H9 (cell line): ENCODE measurements around the gene IL36RN. TPM values are rescaled to one million over a fixed set of nuclear protein-coding genes. Genes with fewer than 3 reads are reported as not detected.

Source experiments
- DNase-seq: peaks from one replicate; pipeline ENCODE4 v3.0.0-alpha.2; 2017
- H2AFZ ChIP-seq: one replicate; pipeline ENCODE4 v1.6.1; 2013; ENCODE audit warnings: mild to moderate bottlenecking, low read length, control low read depth, moderate library complexity
- H2AK5ac ChIP-seq: 2 replicates; pipeline ENCODE4 v1.6.1; 2013; ENCODE audit warnings: low read length, control low read depth, mixed read lengths; ENCODE audit not compliant: insufficient read length
- H2BK120ac ChIP-seq: one replicate; pipeline ENCODE4 v1.6.1; 2013; ENCODE audit warnings: low read depth, mild to moderate bottlenecking, low read length, control low read depth, inconsistent platforms; ENCODE audit not compliant: poor library complexity, severe bottlenecking
- H2BK12ac ChIP-seq: 2 replicates; pipeline ENCODE4 v1.6.1; 2013; ENCODE audit warnings: low read length, control low read depth, mixed read lengths, low read depth; ENCODE audit not compliant: insufficient read length
- H2BK15ac ChIP-seq: 2 replicates; pipeline ENCODE4 v1.6.1; 2013; ENCODE audit warnings: low read depth, low read length, control low read depth
- H2BK20ac ChIP-seq: one replicate; pipeline ENCODE4 v1.6.1; 2013; ENCODE audit warnings: low read depth, mild to moderate bottlenecking, low read length, control low read depth, inconsistent platforms; ENCODE audit not compliant: poor library complexity, severe bottlenecking
- H2BK5ac ChIP-seq: 2 replicates; pipeline ENCODE4 v1.6.1; 2013; ENCODE audit warnings: low read length, control low read depth, mixed read lengths; ENCODE audit not compliant: insufficient read length
- H3K14ac ChIP-seq: 2 replicates; pipeline ENCODE4 v1.6.1; 2013; ENCODE audit warnings: low read length, control low read depth; ENCODE audit not compliant: insufficient read depth
- H3K18ac ChIP-seq: 2 replicates; pipeline ENCODE4 v1.6.1; 2013; ENCODE audit warnings: low read depth, mild to moderate bottlenecking, mixed read lengths, low read length, control low read depth; ENCODE audit not compliant: insufficient read length
- H3K23ac ChIP-seq: 2 replicates; pipeline ENCODE4 v1.6.1; 2013; ENCODE audit warnings: low read length, control low read depth, mixed read lengths, low read depth; ENCODE audit not compliant: insufficient read length
- H3K23me2 ChIP-seq: 2 replicates; pipeline ENCODE4 v1.6.1; 2013; ENCODE audit warnings: low read depth, mild to moderate bottlenecking, mixed read lengths, low read length, control low read depth; ENCODE audit not compliant: insufficient read length, poor library complexity, severe bottlenecking
- H3K27ac ChIP-seq: 2 replicates; pipeline ENCODE4 v1.5.1; 2013; ENCODE audit warnings: low read length, control low read depth, mixed read lengths, low read depth; ENCODE audit not compliant: insufficient read length
- H3K27me3 ChIP-seq: 2 replicates; pipeline ENCODE4 v1.6.1; 2013; ENCODE audit warnings: low read length, control low read depth, inconsistent platforms; ENCODE audit not compliant: insufficient read depth
- H3K4ac ChIP-seq: 2 replicates; pipeline ENCODE4 v1.6.1; 2013; ENCODE audit warnings: low read depth, mild to moderate bottlenecking, control low read depth, inconsistent platforms, low read length, moderate library complexity
- H3K4me1 ChIP-seq: 2 replicates; pipeline ENCODE4 v1.6.1; 2013; ENCODE audit warnings: low read length, control low read depth, inconsistent platforms; ENCODE audit not compliant: insufficient read depth
- H3K4me2 ChIP-seq: 2 replicates; pipeline ENCODE4 v1.6.1; 2013; ENCODE audit warnings: low read length, control low read depth, mixed read lengths; ENCODE audit not compliant: insufficient read length, insufficient read depth
- H3K56ac ChIP-seq: 2 replicates; pipeline ENCODE4 v1.6.1; 2013; ENCODE audit warnings: low read depth, mild to moderate bottlenecking, mixed read lengths, low read length, control low read depth; ENCODE audit not compliant: insufficient read length
- H3K79me1 ChIP-seq: 2 replicates; pipeline ENCODE4 v1.6.1; 2013; ENCODE audit warnings: low read depth, mild to moderate bottlenecking, moderate library complexity, low read length, control low read depth, inconsistent platforms; ENCODE audit not compliant: insufficient read depth, poor library complexity, severe bottlenecking
- H3K79me2 ChIP-seq: 2 replicates; pipeline ENCODE4 v1.6.1; 2013; ENCODE audit warnings: low read length, control low read depth, inconsistent platforms; ENCODE audit not compliant: insufficient read depth
- H3K9ac ChIP-seq: 2 replicates; pipeline ENCODE4 v1.6.1; 2013; ENCODE audit warnings: low read length, control low read depth, mixed read lengths; ENCODE audit not compliant: insufficient read length; ENCODE audit errors: extremely low read depth
- H3K9me3 ChIP-seq: one replicate; pipeline ENCODE4 v1.6.1; 2013; ENCODE audit warnings: low read depth, low read length, inconsistent platforms; ENCODE audit not compliant: control insufficient read depth
- H3T11ph ChIP-seq: one replicate; pipeline ENCODE4 v1.6.1; 2013; ENCODE audit warnings: mild to moderate bottlenecking, low read length, control low read depth, inconsistent platforms
- H4K20me1 ChIP-seq: one replicate; pipeline ENCODE4 v1.6.1; 2013; ENCODE audit not compliant: control insufficient read depth, insufficient read length, insufficient read depth
- H4K5ac ChIP-seq: 2 replicates; pipeline ENCODE4 v1.6.1; 2013; ENCODE audit warnings: low read depth, mild to moderate bottlenecking, mixed read lengths, low read length, control low read depth; ENCODE audit not compliant: insufficient read length
- H4K8ac ChIP-seq: replicated peaks from 2 replicates; pipeline ENCODE4 v1.6.1; 2013; ENCODE audit warnings: low read length, control low read depth, mixed read lengths, low read depth; ENCODE audit not compliant: insufficient read length
- H4K91ac ChIP-seq: 2 replicates; pipeline ENCODE4 v1.6.1; 2013; ENCODE audit warnings: low read depth, mild to moderate bottlenecking, moderate library complexity, mixed read lengths, low read length, control low read depth; ENCODE audit not compliant: insufficient read length
- H3K27ac Mint-ChIP-seq, 3 experiments: 2 replicates in 2 of 3; 3 replicates in 1 of 3; pipeline ENCODE4 v1.8.0; 2020 to 2021; ENCODE audit warnings: mixed read lengths in 3 of 3, mild to moderate bottlenecking in 1 of 3, moderate library complexity in 1 of 3
- H3K27me3 Mint-ChIP-seq: 2 replicates; pipeline ENCODE4 v1.8.0; 2021; ENCODE audit warnings: low read depth, mild to moderate bottlenecking, moderate library complexity, mixed read lengths
- H3K36me3 Mint-ChIP-seq, 3 experiments: 2 replicates in 2 of 3; 3 replicates in 1 of 3; pipeline ENCODE4 v1.8.0; 2020 to 2021; ENCODE audit warnings: low read depth in 3 of 3, mixed read lengths in 3 of 3; ENCODE audit not compliant: insufficient read depth in 1 of 3
- H3K4me1 Mint-ChIP-seq, 2 experiments: 2 replicates each; pipeline ENCODE4 v1.8.0; 2020; ENCODE audit warnings: mixed read lengths in 2 of 2
- H3K4me3 Mint-ChIP-seq, 2 experiments: 2 replicates in 1 of 2; 3 replicates in 1 of 2; pipeline ENCODE4 v1.8.0; 2020 to 2021; ENCODE audit warnings: mild to moderate bottlenecking in 2 of 2, mixed read lengths in 2 of 2, moderate library complexity in 1 of 2
- H3K9me3 Mint-ChIP-seq, 2 experiments: 2 replicates in 1 of 2; 3 replicates in 1 of 2; pipeline ENCODE4 v1.8.0; 2020; ENCODE audit warnings: mild to moderate bottlenecking in 2 of 2, mixed read lengths in 2 of 2, moderate library complexity in 1 of 2
- WGBS: extraction: QIAGEN DNeasy Blood & Tissue Kit; methylation state at CpG from one replicate; pipeline ENCODE4 v1.1.7; 2013; ENCODE audit warnings: missing lambda C conversion rate, low lambda C conversion rate, mixed read lengths; ENCODE audit not compliant: insufficient read length; ENCODE audit errors: extremely low coverage; 5-methylcytosine and 5-hydroxymethylcytosine counted together
- total RNA-seq: library from RNA; stranded (reverse); gene quantifications from 2 replicates; pipeline ENCODE4 v1.2.1, GENCODE V29; 2021
- TF ChIP-seq, protein P1 (sequence below): fragments of 200-600 bp; sonication (generic); conservative IDR thresholded peaks from 3 replicates; pipeline ENCODE4 v1.8.0; 2021; ENCODE audit warnings: antibody characterized with exemption, mild to moderate bottlenecking

Gene IL36RN
- total RNA-seq, 1 experiment from 2014 or later: not detected

- no peak overlapping the region for H3T11ph ChIP-seq
- H3K4me2 ChIP-seq: no peak overlapping the region
- no peak overlapping the region for H3K27ac ChIP-seq
- no peak overlapping the region for H4K91ac ChIP-seq
- H3K14ac ChIP-seq: no peak overlapping the region
- H2BK5ac ChIP-seq: no peak overlapping the region
- H3K4me3 Mint-ChIP-seq: no peak overlapping the region
- H3K79me2 ChIP-seq: no peaks in the 10 kb centered on the region
- H3K36me3 Mint-ChIP-seq: no peaks in the 10 kb centered on the region
- peaks cover 0 to 3% of the 10 kb centered on the region in 2 experiments; a peak in 1 of 5 replicates for H3K9me3 Mint-ChIP-seq
- no peak overlapping the region for H2BK15ac ChIP-seq
- H2AFZ ChIP-seq: no peak overlapping the region
- WGBS: no CpG with 5 or more reads among the region's 6 CpGs
- no peak overlapping the region for H2BK20ac ChIP-seq
- H3K27me3 Mint-ChIP-seq: peaks cover 47% of the 10 kb centered on the region
- TF ChIP-seq, protein P1, sequence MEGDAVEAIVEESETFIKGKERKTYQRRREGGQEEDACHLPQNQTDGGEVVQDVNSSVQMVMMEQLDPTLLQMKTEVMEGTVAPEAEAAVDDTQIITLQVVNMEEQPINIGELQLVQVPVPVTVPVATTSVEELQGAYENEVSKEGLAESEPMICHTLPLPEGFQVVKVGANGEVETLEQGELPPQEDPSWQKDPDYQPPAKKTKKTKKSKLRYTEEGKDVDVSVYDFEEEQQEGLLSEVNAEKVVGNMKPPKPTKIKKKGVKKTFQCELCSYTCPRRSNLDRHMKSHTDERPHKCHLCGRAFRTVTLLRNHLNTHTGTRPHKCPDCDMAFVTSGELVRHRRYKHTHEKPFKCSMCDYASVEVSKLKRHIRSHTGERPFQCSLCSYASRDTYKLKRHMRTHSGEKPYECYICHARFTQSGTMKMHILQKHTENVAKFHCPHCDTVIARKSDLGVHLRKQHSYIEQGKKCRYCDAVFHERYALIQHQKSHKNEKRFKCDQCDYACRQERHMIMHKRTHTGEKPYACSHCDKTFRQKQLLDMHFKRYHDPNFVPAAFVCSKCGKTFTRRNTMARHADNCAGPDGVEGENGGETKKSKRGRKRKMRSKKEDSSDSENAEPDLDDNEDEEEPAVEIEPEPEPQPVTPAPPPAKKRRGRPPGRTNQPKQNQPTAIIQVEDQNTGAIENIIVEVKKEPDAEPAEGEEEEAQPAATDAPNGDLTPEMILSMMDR: no peak
- no peak overlapping the region for H3K56ac ChIP-seq
- H4K20me1 ChIP-seq: no peaks in the 10 kb centered on the region
- no peak overlapping the region for H4K8ac ChIP-seq
- no peak overlapping the region for H3K23ac ChIP-seq
- no peak overlapping the region for H2BK12ac ChIP-seq
- H3K27ac Mint-ChIP-seq: no peak overlapping the region
- H3K4me1 Mint-ChIP-seq: peaks cover 5 to 6% of the 10 kb centered on the region in 2 experiments
- H3K4me1 ChIP-seq: no peaks in the 10 kb centered on the region
- H3K79me1 ChIP-seq: no peaks in the 10 kb centered on the region
- H3K18ac ChIP-seq: no peak overlapping the region
- H3K4ac ChIP-seq: no peak overlapping the region
- no peak overlapping the region for H2AK5ac ChIP-seq
- no peak for DNase-seq
- H3K27me3 ChIP-seq: no peaks in the 10 kb centered on the region
- no peak overlapping the region for H3K9ac ChIP-seq
- no peaks in the 10 kb centered on the region for H3K9me3 ChIP-seq
- no peaks in the 10 kb centered on the region for H3K23me2 ChIP-seq
- H2BK120ac ChIP-seq: no peak overlapping the region
- no peak overlapping the region for H4K5ac ChIP-seq
These were observed 19.4 kb downstream of the IL36RN start for GRCh38 chr2:113078350-113078839.
